SK-N-SH treated with all-trans-retinoic acid at 6 μM for 48 hours (cell line): ENCODE measurements around the gene PACSIN3.
"Not testable (repeated sequence)": the region's sequence is repeated elsewhere in the genome, so short reads cannot be mapped to it uniquely, and the experiment has no call there.

Experiments used
- CSRNP3 ChIP-seq: fragments of 250-450 bp; sonication (Bioruptor Pico); IDR thresholded peaks from 2 replicates; pipeline ENCODE4 v1.5.1; 2021; ENCODE audit warnings: mild to moderate bottlenecking, moderate library complexity
- TOX ChIP-seq: fragments of 250-450 bp; sonication (Bioruptor Pico); IDR thresholded peaks from 2 replicates; pipeline ENCODE4 v1.8.0; 2021; ENCODE audit warnings: mild to moderate bottlenecking, moderate library complexity, borderline replicate concordance

GRCh38 chr11:47206577-47206976 lies 20.3 kb upstream of the PACSIN3 start:
- not testable (repeated sequence) for TF ChIP-seq TOX (CRISPR knock-in tag); CSRNP3
